ENCODE results near the gene ZBTB47.

- TF ChIP-seq, protein P1, sequence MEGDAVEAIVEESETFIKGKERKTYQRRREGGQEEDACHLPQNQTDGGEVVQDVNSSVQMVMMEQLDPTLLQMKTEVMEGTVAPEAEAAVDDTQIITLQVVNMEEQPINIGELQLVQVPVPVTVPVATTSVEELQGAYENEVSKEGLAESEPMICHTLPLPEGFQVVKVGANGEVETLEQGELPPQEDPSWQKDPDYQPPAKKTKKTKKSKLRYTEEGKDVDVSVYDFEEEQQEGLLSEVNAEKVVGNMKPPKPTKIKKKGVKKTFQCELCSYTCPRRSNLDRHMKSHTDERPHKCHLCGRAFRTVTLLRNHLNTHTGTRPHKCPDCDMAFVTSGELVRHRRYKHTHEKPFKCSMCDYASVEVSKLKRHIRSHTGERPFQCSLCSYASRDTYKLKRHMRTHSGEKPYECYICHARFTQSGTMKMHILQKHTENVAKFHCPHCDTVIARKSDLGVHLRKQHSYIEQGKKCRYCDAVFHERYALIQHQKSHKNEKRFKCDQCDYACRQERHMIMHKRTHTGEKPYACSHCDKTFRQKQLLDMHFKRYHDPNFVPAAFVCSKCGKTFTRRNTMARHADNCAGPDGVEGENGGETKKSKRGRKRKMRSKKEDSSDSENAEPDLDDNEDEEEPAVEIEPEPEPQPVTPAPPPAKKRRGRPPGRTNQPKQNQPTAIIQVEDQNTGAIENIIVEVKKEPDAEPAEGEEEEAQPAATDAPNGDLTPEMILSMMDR (IDR thresholded peaks at IDR 0.05) = no peak
- no peak for TF ChIP-seq POLR2A (IDR thresholded peaks at IDR 0.05)
Observed at GRCh38 chr3:42661593-42662022, 8.1 kb downstream of the ZBTB47 start.
